Measurements from ENCODE around the gene RNF138.
"Not testable (repeated sequence)": the region's sequence is repeated elsewhere in the genome, so short reads cannot be mapped to it uniquely, and the experiment has no call there.

Gene RNF138

DNA sequence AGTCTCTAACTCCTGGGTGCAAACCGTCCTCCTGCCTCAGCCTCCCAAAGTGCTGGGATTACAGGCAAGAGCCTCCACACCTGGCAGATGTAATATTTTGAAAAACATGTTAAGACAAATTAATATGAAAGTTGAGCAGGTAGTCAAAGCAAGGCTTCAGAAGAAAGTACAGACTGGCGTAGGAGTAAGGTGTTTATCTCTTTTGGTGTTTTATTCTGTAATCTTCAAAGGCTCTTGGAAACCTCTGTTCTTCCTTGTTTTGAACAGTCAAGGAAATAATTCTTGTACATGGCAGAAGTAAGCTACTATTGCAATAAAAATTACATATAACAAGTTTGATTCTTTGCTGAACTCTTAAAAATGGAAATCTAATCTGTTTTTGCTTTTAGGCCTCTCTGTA, 5.3 kb downstream of the RNF138 start:
- DNase-seq, result no peak

GRCh38 chr18:32104516-32104915, 12.8 kb downstream of the RNF138 start:
- no peak for DNase-seq

DNA sequence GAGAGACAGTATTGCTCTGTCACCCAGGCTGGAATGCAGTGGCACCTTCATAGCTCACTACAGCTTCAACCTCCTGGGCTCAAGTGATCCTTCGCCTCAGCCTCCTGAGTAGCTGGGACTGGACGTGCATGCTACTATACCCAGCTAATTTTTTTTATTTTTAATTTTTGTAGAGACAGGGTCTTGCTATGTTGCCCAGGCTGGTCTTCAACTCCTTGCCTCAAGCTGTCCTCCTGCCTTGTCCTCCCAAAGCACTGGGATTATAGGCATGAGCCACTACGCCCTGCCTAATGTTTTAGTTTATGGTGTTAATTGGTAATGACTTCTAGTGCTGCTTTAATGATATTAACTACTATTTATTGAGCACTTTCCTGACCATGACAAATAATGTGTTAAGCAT, 18.3 kb downstream of the RNF138 start:
- no peak for DNase-seq

DNA sequence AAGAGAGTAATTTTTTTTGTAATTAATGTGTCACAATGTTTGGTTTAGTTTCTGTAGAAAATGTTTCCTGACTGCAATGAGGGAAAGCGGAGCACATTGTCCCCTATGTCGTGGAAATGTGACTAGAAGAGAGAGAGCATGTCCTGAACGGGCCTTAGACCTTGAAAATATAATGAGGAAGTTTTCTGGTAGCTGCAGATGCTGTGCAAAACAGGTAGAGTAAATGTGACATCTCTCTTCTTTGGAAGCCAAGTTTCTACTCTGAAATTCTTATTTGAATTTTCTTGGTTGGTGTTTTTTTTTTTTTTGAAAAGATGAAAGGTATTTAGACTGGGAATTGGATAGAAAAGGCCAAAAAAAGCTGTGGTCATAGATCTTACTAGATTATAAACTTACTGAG, 20.0 kb downstream of the RNF138 start:
- no peak for DNase-seq

DNA sequence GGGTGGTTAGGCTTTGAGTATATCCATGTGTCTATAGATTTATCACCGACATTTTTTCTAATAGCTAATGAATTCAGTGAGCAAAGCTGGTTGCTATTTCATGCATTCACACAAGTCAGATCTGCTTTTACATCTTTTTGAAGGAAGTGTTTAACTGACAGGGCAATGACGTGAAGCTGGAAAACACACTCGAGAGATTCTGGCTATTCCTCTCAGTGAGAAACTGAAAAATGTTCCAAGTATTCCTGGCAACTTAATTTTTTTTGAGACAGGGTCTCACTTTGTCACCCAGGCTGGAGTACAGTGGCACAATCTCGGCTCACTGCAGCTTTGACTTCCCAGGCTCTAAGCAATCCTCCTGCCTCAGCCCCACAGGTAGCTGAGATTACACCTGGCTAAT, 21.2 kb downstream of the RNF138 start:
- no peak for DNase-seq

GRCh38 chr18:32114293-32114942, 22.7 kb downstream of the RNF138 start:
- DNase-seq, result no peak

- DNase-seq, result no peak
These were observed 30.4 kb downstream of the RNF138 start for GRCh38 chr18:32122039-32122438.

DNA sequence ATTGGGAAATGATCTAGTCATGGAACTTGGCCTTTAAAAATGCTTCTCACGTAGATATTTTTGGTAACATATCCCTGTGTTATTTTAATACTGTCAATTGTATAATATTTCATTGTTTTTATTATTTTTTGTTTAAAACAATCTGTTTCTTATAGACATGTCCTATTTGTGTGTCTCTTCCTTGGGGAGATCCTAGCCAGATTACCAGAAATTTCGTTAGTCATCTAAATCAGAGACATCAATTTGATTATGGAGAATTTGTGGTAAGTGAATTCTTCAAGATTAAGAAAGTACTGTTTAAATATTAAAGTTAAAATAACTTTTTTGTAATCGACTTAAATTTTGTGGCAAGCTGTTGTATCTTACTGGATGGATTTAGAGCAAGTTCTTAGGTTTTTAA, 34.9 kb downstream of the RNF138 start:
- DNase-seq, result no peak

DNA sequence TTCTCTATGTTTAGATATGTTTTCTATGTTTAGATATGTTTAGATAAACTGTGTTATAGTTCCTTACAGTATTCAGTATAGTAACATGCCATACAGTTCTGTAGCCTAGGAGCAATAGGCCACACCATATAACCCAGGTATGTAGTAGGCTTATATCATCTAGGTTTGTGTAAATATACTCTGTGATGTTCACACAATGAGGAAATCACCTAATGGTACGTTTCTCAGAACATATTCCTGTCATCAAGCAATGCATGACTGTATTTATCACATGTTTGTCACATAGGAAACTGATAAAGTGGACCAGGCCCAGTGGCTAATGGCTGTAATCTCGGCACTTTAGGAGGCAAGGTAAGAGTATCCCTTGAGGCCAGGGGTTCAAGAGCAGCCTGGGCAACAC, 44.0 kb downstream of the RNF138 start:
- DNase-seq, result no peak

DNA sequence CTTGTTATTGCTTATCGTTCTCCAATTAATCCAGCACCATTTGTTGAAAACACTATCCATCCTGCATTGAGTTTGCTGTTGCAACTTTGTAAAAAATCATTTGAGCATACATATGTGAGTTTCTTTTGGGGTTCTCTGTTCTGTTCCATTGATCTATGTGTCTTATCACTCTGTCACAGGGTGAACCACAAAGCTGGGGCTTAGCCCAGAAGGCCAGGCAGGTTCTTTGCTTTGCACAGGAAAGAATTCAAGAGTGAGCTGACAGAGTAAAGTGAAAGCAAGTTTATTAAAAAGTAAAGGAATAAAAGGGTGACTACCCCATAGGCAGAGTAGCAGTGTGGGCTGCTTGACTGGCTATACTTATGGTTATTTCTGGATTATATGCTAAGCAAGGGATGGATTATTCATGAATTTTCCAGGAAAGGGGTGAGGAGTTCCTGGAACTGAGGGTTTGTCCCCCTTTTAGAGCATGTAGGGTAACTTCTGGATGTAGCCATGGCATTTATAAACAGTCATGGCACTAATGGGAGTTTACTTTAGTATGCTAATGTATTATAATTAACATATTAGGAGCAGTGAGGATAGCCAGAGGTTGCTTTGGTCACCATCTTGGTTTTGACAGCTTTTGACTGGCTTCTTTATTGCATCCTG, 46.8 kb downstream of the RNF138 start:
- DNase-seq, result no peak

- DNase-seq, result no peak
These were observed 48.2 kb downstream of the RNF138 start for GRCh38 chr18:32139835-32140283.

- DNase-seq, result no peak
These were observed 56.7 kb downstream of the RNF138 start for GRCh38 chr18:32148185-32148870.

GRCh38 chr18:32152705-32153448, 61.2 kb downstream of the RNF138 start:
- DNase-seq, result no peak

DNA sequence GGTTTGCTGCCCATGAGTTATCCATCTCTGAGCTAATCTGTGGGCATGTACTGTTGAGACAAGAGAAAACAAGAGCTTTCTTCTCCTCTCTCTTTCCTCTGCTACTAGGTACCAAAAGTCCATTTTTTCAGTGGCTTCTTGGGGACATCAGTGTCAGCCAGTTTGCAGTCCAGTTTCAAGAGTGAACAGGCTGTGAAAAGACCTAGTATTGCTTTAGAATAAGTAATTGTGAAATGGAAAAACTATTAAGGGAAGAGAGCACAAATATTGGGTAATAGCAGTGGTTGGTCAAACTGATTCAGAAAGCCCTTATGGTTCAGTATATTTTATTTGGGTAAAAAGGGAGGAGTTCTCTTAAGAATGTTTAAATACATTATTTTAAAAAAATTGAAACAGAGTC, 65.2 kb downstream of the RNF138 start:
- no peak for DNase-seq

DNA sequence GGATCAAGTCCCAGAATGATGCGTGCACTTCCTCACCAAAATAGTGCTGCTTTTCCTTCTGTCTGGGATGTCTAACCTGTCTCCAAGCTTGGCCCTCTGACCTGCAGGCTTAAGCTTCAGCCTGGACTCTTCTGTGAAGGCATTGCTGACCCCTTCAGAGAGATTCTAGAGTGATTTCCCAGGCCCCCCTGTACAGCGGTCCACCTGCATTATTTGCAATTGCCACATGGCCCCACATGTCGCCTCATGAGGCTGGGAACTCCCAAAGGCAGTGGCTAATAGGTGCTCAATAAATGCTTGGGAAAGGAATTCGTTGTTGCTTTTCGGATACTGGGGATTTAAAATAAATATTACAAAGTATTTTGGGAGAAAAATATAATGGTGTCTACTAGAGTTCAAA, 65.9 kb downstream of the RNF138 start:
- DNase-seq, result no peak

DNA sequence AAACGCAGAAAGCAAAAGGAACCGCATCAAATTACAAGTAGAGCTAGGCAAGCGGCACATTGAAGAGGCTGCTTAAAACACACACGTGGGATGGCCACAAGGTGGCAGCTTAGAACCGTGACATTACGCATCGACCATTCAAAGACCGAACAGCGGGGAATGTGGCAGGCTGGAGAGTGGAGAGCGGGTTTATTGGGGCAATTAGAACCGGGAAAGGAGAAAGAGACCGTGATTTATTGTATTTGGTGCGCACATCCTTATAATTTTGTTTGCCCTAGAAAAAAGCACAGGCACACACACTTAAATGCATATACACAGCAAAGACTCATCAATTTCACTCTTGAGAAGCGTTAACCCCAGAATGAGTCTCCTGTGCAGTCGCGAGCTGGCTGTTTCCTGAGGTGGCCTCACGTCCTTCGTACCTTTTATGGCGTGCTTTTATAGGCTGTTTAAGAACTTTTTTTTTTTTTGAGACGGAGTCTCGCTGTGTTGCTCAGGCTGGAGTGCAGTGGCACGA, 66.5 kb downstream of the RNF138 start:
- peak; percentile 91 for DNase-seq

DNA sequence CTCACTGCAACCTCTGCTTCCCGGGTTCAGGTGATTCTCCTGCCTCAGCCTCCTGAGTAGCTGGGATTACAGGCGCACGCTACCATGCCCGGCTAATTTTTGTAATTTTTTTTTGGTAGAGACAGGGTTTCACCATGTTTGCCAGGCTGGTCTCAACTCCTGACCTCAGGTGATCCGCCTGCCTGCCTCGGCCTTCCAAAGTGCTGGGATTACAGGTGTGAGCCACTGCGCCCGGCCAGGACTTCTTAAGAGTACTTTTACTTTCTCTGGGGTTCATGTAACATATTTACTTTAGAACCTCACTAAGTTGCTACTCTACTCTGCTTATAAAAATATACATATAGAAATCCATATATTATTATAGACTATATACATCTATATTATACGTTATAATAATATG, 67.0 kb downstream of the RNF138 start:
- DNase-seq, result not testable (repeated sequence)

- DNase-seq, result no peak
These were observed 68.9 kb downstream of the RNF138 start for GRCh38 chr18:32160547-32160946.

DNA sequence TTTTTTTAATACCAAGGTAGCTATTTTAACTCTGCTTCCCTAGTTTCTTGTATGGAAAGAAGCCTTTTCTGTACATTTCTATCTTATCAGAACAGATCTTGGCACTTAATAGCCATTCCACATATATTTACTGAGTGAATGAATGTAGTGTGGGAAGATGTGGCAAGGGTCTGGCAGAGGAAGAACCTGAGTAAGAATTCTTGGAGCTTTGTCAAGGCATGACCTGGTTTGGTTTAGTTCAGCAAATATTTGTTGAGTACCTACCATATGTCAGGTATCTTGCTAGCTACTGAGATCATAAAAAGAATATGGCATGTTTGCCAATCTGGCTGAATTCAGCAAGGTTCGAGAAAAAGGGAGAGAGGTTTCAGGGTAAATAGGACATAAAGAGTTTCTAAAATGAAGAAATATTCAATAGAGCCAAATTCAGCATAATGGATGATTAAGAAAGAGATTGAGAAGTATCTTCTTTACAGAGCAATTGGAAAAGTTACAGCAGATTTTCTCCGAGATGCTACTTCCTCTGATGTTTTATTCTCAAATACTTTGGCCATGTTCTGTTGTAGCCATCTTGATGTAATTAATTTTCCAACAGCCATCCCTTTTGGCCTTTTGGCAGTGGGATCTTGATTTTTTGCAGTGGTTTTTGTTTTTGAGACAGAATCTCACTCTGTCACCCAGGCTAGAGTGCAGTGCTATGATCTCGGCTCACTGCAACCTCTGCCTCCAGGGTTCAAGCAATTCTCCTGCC, 76.5 kb downstream of the RNF138 start:
- DNase-seq, result no peak

- DNase-seq, result no peak
These were observed 82.0 kb downstream of the RNF138 start for GRCh38 chr18:32173654-32174053.

- DNase-seq, result no peak
These were observed 83.0 kb downstream of the RNF138 start for GRCh38 chr18:32174719-32175118.

- DNase-seq, result peak; percentile 38
These were observed 83.6 kb downstream of the RNF138 start for GRCh38 chr18:32175265-32175664.

DNA sequence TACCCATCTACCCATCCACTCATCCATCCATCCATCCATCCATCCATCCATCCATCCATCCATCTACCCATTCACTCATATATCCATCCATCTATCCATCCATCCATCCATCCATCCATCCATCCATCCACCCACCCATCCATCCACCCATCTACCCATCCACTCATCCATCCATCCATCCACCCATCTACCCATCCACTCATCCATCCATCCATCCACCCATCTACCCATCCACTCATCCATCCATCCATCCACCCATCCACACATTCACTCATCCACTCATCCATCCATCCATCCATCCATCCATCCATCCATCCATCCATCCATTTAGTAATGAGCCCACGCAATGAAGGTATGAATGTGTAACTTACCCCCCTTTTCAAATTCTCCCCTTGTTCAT, 85.1 kb downstream of the RNF138 start:
- DNase-seq, result not testable (repeated sequence)

All from NCI-H774 (cell line).